GM10847 (cell line): Measurements from ENCODE around the gene SLC36A1.
A peak's percentile ranks its signal among the peaks of the same experiment; 100 is the strongest.

Experiments
- POLR2A ChIP-seq: IDR thresholded peaks from 2 replicates; pipeline ENCODE4 v1.6.1; 2011; ENCODE audit not compliant: insufficient read length; ENCODE audit errors: extremely low read depth

SLC36A1 gene

DNA sequence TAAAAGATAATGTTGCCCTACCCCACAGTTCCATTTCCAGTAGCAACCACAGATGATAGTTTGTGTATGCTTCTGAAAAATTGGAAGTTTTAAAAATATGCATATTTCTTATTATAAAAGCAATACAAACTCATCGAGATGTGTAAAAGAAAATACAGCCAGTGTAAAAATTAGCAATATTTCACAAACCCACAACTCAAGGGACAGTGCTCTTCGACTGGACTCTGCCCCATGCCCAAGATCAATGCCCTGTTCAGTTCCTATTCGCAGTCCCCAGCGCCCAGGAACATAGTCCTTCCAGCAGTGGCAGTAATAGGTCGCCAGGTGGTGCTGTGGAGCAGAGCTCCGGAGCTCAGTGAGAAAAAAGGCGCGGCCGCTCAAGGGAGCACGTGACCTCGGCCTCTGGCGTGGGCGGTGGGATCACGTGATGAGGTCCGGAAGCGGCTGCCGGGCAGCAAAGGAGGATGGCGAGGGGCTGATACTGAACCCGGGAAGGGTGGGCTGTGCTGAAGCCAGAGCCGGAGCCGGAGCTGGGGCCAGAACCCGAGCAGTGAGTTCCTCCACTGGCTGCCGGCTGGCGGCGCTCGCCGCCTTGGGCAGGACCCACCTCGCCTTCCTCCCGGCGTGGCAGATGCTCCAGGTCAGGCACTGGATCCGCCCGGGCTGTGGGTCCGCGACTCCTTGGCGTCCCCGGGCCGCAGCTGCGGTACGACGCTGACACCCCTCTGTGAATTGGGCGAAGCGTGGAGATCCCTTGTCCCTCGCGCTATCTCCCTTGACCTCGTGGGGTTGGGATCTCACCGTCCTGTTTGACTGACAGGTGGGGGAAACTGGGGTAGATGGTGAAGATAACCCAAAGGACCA, at the start of gene SLC36A1:
SLC36A1 (plus strand) TSS at position 430 of the 864 bp plus-strand sequence. CDS start 11,190 bp downstream, outside the sequence.
- TF ChIP-seq POLR2A: peak; percentile 61

DNA sequence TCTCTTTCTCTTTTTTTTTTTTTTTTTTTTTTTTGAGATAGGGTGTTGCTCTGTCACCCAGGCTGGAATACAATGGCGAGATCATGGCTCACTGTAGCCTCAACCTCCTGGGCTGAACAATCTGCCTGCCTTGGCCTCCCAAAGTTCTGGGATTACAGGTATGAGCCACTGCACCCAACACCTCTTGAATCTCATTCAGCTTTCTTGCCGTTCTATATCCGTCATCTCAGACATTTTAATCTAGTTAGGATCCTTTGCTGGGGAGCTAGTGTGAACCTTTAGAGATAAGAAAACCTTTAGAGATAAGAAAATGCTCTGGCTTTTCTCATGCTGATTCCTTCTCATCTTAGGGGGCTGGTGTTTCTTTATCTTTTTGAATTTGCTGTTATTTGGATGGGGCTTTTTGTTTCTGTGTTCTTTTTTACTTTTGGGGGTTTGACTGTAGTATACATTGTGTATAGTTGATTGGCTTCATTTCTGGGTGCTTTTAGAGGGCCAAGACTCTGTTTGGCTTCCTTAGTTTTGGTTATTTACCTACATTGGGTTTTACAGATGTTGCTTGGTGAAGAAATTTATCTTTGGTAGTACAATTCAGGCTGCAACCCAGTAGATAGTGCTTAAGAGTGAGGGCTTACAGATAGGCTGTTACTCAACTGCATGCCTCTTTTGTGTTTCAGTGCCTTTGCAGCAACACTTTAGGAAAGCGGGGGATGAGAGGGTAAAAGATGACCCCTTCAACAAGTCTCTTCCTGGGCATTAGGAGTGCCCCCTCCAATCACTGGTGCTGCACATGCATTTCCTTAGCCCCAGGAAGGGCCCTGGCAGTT, 41.9 kb upstream of the SLC36A1 start:
- no peak for TF ChIP-seq POLR2A

DNA sequence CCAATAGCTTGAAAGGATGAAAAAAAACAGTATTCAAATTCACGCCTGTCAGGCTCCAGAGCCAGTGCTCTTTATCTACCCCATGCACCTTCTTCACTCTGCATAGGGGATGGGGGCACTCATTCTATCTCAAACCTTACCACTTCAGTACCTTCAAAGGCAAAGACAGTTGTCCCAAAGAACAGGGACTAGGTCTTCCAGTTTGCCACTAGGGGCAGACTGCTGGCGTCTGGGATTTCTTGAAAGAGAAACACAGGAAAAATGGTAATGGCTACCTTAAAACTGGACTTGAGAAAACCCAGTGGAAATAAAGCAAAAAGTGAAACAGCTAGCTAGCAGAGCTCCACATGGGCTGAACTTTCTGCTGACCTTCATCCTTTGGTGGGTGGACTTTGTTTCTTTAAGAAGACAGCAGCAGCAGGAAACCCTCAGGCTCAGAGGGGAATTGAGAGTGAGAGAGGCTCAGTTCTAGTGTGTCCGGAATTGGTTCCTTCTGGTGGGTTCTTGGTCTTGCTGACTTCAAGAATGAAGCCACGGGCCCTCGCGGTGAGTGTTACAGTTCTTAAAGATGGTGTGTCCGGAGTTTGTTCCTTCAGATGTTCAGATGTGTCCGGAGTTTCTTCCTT, 41.0 kb upstream of the SLC36A1 start:
- TF ChIP-seq POLR2A: no peak

DNA sequence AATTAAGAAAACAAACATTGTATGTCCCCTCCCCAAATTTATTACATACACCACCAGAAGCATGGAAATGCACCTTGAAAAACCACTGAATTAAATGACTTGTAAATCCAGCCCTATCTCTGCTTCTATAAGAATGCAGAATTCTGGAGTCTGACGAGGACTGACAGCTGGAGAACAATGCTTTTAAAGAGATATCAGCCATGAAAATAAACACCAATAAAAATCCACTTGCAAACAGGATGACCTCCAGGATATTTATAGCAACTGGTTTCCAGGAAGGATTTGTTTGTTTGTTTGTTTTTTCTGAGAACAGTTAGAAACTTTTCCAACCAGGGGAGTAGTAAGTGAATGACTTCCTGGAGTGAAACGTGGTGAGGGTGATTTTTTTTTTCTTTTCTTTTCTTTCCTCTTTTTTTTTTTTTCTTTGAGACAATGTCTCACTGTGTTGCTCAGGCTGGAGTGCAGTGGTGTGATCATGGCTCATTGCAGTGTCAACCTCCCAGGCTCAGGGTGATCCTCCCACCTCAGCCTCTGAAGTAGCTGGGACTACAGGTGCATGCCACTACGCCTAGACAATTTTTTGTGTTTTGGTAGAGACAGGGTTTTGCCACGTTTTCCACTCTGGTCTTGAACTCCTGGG, 38.7 kb upstream of the SLC36A1 start:
- TF ChIP-seq POLR2A: no peak

DNA sequence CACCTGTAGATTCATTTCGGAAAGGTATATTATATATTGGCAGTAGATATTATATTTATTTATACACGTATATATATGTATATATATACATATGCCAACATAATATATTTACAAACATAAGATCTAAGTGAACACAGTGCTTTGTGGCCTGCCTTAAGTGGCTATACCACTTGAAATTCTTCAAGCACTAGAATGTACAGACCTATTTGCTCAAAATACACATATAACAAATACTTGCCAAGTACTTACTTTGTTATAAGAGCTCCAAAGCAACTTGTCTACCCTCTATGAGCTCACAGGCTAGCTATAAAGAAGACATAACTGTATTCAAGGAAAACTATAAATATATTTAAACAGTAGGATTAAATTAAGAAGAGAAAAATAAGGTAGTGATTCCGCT, 33.6 kb upstream of the SLC36A1 start:
- no peak for TF ChIP-seq POLR2A

DNA sequence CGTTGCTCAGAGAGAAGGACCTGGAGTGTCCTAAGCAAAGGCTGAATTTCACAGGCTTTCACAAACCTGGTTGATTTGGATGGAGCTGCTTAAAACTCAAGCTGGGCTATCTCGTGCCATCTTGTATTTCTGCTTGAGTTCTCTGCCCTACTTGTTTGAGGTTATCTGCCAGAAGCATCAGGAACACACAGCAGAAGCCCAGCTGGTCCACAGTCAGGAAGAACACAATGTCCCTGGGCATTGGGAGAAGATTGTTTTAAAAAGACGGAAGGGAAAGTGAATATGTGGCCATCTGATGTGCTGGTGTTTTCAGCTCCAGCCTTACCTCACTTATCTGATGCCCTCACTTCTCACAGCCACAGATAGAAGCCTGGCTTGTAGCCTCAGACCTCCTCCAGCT, 32.9 kb upstream of the SLC36A1 start:
- TF ChIP-seq POLR2A: no peak

DNA sequence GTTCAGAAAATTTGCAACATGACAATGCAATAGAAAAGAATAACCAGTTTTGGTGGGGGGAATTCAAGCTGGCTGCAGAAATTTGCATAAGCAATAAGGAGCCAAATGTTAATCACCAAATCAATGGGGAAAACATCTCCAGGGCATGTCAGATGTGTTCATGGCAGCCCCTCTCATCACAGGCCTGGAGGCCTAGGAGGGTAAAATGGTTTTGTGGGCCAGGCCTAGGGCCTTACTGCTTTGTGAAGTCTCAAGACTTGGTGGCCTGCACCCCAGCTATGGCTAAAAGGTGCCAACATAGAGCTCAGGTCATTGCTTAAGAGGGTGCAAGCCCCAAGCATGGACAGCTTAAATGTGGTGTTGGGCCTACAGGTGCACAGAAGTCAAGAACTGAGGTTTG, 29.7 kb upstream of the SLC36A1 start:
- no peak for TF ChIP-seq POLR2A

DNA sequence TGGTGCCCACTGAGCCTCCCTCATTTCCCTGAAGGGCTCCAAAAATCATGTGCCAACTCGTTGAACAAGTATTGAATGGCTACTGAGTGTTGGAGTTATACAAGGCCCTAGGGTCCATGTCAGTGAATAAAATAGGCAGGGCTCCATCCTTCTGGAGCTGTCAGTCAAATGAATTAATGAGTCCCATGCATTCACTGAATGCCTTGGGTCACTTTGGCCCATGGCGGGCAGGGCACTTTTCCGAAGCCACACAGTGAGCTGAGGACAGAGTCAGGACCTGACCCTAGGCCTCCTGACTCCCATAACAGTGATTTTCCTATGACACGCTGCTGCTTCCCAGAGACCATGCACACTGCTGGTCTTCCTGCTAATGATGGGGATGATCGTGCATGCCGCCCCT, 27.3 kb upstream of the SLC36A1 start:
- TF ChIP-seq POLR2A: no peak

DNA sequence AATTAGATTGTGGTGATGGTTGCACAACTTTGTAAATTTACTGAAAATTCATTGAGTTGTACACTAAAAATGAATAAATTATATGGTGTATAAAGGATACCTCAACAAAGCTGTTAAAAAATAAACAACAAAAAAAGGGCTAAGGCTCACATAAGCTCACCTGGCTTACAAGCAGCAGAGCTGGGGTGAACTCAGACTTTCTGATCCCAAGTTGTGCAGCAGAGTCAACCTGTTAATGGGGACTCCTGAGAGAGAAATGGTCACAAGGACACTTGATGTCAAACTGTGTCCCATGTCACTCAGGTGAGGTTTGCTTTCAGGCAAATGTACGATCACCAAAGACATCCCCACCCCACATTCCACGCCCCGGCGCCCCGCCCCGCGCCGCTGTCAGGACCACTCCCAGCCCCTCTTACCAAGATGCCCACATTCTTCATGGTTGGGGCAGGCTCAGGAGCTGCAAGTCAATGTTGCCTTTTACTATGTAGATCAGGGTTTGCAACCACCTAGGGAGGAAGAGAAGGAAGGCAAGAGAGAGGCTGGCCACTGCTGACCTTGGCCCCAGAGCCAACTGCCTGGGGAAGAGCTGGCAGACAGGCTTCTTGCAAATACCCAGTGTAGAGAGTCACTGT, 22.4 kb upstream of the SLC36A1 start:
- TF ChIP-seq POLR2A: no peak

DNA sequence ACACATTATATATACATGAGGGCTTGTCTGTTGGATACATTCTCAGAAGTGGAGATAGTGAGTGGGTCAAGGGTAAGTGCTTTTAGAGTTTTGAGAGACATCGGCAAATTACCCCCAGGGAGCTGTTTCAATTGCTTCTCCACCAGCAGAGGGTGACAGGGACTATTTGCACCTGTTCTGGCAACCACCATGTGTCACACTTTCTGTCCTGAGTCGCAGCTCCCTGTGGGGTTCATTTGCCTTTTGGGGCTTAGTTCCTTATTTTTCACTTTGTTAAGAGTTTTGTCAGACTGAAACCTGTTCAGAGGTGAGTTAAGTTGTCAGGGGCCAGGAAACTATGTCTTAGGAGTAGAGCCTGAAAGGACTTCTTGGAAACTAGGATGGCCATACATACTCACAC, 20.1 kb upstream of the SLC36A1 start:
- no peak for TF ChIP-seq POLR2A

DNA sequence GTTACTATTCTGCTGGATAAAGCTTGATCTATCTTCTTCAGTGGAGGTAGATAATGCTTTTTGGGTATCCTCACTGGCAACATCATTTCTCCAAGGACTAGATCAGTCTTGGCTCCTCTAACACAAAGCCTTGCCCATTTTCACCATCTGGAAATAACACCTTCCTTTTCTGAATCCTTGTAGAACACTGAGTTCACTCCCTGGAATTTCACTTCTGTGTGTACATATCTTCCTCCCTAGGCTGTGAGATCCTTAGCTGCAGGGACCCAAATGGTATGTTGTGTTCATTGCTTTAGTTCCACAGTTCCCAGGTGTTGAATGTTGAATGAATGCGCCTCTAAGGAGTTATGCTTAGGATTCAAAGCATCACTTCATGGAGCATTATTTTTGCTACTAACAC, 16.7 kb upstream of the SLC36A1 start:
- no peak for TF ChIP-seq POLR2A

DNA sequence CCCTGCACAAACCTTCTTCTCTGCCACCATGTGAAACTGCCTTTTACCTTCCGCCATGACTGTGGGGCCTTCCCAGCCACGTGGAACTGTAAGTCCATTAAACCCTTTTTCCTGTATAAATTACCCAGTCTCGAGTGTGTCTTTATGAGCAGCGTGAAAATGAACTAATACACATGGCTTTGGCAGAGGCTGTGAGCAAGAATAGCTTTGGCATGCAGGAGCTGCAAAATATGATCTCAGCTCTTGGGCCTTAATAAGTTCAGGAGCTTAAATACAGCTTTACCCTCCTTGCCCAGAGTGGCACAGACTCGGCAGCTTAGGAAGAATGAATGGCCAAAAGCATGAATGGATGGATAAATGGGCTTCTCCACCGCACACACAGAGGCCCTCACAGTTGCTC, 15.7 kb upstream of the SLC36A1 start:
- TF ChIP-seq POLR2A: no peak

DNA sequence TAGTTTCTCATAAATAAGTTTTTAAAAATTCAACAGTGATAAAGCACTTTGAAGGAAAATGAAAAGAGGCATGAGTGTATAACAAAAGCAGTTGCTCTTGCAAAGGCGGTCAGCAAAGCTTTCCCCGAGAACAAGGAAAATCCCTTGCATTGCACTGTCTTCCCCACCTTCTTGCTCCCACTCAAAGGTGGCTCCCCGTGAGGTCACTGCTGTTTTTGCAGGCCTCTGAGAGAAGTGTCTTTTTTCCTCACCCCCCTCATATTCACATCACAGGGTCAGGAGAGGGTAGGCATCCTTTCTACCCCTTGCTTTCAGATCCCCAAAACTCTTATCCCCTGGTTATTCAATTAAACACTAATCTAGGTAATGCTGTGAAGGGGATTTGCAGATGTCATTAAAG, 15.2 kb upstream of the SLC36A1 start:
- no peak for TF ChIP-seq POLR2A

DNA sequence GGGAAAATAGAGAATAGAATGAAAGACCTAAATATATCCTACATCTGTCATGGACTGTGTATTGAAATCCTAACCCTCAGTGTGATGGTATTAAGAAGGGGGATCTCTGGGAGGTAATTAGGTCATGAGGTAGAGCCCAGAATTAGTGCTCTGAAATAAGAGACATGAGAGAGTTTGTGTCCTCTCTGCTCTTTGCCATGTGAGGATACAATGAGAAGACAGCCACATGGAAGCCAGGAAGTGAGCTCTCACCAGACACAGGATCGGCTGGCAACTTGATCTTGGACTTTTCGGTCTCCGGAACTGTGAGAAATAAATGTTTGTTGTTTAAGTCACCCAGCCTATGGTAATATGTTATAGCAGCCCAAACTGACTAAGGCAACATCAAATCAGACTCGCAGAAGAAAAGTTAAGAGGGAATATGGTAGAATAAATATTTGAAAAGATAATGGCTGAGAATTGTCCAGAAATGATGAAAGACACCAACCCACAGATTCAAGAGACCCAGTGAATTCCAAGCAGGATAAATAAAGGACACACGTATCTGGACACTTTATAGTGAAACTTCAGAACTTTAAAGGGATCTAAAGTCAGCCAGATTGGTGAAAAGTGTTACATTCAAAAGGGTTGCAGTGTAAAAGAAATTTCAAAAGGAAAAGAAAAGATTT, 12.7 kb upstream of the SLC36A1 start:
- no peak for TF ChIP-seq POLR2A

DNA sequence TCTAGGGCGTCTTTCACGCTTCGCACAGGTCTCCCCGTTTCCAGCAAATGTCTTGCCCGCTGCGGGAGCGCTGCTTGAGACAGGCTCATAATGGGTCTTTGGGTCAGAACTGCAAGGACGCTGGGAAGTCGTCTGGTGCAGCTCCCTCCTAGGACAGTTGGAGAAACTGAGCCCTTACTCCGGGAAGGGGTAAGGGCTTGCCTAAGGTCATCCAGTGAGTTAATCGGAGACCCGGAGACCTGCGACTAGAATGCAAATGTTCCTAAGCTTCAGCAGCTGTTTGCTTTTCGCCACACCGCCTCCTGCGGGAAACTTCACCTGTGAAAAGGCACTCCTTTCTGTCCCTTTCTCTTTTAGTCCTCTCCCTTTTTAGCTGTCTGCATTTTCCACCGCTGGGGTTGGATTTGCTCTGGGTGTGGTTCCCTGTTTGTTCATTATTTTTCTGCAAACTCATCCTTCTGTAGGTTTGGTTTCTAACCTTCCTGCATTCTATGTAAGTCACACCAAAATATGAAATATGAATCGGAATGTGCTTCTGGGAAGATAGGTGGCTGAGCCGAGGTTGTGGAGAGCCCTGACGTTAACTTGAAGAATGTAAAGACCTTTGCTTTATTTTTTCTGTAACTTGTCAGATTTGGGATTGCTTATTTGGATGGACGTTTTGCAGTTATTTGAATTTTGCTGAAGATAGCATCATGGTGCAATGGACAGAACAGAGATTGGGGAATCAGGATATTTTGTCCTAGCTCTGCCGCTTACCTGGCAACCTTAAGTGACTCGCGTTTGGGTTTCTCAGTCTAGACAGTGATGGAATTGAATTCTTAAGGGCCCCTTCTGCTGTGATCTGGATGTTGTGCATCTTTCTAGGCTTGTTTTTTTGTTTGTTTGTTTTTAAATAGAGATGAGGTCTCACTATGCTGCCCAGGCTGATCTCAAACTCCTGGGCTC, 909 bp downstream of the SLC36A1 start:
- no peak for TF ChIP-seq POLR2A
